OCI-LY3 (cell line): ENCODE results near the gene VPS13D.

Experiments used
- H2AFZ ChIP-seq: fragments of 200-600, 300-600 bp; shearing (Covaris generic); 2 replicates; pipeline ENCODE4 v1.6.0; 2014; ENCODE audit warnings: antibody characterized with exemption, low read depth, low read length
- H3K27ac ChIP-seq: fragments of 200-600, 300-600 bp; sonication (generic); 2 replicates; pipeline ENCODE4 v1.5.1; 2014; ENCODE audit warnings: mild to moderate bottlenecking, low read length, moderate library complexity, mixed read lengths
- H3K27me3 ChIP-seq: fragments of 200-600, 300-600 bp; sonication (generic); 2 replicates; pipeline ENCODE4 v1.6.1; 2014; ENCODE audit warnings: low read depth, low read length, mixed read lengths
- H3K36me3 ChIP-seq: fragments of 200-600, 300-600 bp; sonication (generic); replicated peaks from 2 replicates; pipeline ENCODE3; 2014; ENCODE audit warnings: low read depth, low read length, mixed read lengths
- H3K4me1 ChIP-seq: fragments of 300-600, 200-600 bp; sonication (generic); 2 replicates; pipeline ENCODE4 v1.6.1; 2014; ENCODE audit warnings: low read length, mixed read lengths
- H3K4me2 ChIP-seq: fragments of 200-600, 300-600 bp; sonication (generic); 2 replicates; pipeline ENCODE4 v1.6.1; 2014; ENCODE audit warnings: low read length, mixed read lengths
- H3K4me3 ChIP-seq: fragments of 300-600, 200-600 bp; sonication (generic); 2 replicates; pipeline ENCODE4 v1.5.1; 2014; ENCODE audit warnings: antibody characterized with exemption, mild to moderate bottlenecking, low read length, moderate library complexity
- H3K79me2 ChIP-seq: fragments of 300-600, 200-600 bp; shearing (Covaris generic); 2 replicates; pipeline ENCODE4 v1.6.1; 2014; ENCODE audit warnings: mild to moderate bottlenecking, low read length, mixed read lengths
- H3K9ac ChIP-seq: fragments of 300-600, 200-600 bp; shearing (Covaris generic); 2 replicates; pipeline ENCODE4 v1.6.0; 2014; ENCODE audit warnings: mild to moderate bottlenecking, low read length, moderate library complexity
- H3K9me3 ChIP-seq: fragments of 200-600, 300-600 bp; shearing (Covaris generic); 2 replicates; pipeline ENCODE4 v1.6.1; 2014; ENCODE audit warnings: low read length, mixed read lengths; ENCODE audit not compliant: insufficient read depth
- H4K20me1 ChIP-seq: fragments of 200-600, 300-600 bp; sonication (generic); 2 replicates; pipeline ENCODE4 v1.6.1; 2016; ENCODE audit warnings: low read length, mixed read lengths; ENCODE audit not compliant: insufficient read depth
- EZH2phosphoT487 ChIP-seq: fragments of 200-600 bp; shearing (Covaris generic); IDR thresholded peaks from 2 replicates; pipeline ENCODE4 v1.6.1; 2018; ENCODE audit warnings: antibody characterized with exemption, mixed run types, low read depth
- TF ChIP-seq, protein P1 (sequence below): fragments of 200-600, 300-600 bp; sonication (generic); IDR thresholded peaks from 2 replicates; pipeline ENCODE4 v1.5.1; 2014; ENCODE audit warnings: antibody characterized with exemption, low read length, low read depth

Gene VPS13D

DNA sequence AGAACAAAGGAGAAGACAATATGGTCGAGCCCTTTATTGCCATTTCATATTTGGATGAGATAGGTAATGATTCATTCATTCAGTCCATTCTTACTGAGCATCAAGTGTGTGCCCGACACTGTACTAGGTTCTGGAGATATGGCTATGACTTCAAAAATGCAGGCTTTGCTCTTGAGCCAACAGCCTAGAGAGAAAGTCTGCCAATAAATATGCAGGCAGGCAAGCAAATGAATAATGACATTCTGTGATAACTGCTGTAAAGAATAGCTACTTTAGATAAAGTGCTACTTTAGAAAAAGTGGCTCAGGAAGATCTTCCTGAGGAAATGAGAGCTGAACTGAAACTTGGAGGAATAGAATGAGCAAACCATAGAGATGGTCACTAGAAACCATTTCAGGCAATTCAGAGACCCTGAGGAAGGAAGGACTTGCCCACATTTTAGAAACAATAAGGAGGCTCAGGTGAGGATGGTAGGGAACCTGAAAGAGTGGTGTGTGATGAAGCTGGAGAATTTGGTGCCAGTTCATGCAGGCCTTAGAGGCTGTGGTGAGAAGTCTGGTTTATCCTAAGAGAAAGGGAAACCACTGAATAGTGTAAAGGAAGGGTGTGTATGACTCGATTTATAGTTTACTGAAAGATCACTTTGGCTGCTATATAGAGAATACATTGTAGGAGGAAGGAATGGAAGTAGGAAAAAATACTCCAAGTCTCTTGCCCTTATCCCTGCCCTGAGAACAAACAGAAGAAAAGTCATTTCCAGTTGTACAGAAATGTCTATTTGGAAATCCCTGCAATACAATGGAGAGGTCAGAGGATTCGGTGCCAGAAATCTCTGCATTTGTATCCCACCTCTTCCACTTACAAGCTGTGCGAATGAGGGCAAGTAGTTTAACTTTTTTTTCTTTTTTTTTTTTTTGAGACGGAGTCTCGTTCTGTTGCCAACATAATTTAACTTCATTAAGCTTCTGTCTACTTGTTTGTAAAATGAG lies 167.9 kb downstream of the VPS13D start:
- TF ChIP-seq EZH2phosphoT487 = no peak
- TF ChIP-seq, protein P1, sequence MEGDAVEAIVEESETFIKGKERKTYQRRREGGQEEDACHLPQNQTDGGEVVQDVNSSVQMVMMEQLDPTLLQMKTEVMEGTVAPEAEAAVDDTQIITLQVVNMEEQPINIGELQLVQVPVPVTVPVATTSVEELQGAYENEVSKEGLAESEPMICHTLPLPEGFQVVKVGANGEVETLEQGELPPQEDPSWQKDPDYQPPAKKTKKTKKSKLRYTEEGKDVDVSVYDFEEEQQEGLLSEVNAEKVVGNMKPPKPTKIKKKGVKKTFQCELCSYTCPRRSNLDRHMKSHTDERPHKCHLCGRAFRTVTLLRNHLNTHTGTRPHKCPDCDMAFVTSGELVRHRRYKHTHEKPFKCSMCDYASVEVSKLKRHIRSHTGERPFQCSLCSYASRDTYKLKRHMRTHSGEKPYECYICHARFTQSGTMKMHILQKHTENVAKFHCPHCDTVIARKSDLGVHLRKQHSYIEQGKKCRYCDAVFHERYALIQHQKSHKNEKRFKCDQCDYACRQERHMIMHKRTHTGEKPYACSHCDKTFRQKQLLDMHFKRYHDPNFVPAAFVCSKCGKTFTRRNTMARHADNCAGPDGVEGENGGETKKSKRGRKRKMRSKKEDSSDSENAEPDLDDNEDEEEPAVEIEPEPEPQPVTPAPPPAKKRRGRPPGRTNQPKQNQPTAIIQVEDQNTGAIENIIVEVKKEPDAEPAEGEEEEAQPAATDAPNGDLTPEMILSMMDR = no peak
- H4K20me1 ChIP-seq = no peaks in the 10 kb centered on the region
- no peak overlapping the region for H2AFZ ChIP-seq
- H3K9me3 ChIP-seq = no peaks in the 10 kb centered on the region
- no peak overlapping the region for H3K27ac ChIP-seq
- H3K4me3 ChIP-seq = no peak overlapping the region
- no peaks in the 10 kb centered on the region for H3K36me3 ChIP-seq
- no peak overlapping the region for H3K4me2 ChIP-seq
- no peak overlapping the region for H3K9ac ChIP-seq
- H3K79me2 ChIP-seq = no peaks in the 10 kb centered on the region
- H3K4me1 ChIP-seq = no peaks in the 10 kb centered on the region
- no peaks in the 10 kb centered on the region for H3K27me3 ChIP-seq

DNA sequence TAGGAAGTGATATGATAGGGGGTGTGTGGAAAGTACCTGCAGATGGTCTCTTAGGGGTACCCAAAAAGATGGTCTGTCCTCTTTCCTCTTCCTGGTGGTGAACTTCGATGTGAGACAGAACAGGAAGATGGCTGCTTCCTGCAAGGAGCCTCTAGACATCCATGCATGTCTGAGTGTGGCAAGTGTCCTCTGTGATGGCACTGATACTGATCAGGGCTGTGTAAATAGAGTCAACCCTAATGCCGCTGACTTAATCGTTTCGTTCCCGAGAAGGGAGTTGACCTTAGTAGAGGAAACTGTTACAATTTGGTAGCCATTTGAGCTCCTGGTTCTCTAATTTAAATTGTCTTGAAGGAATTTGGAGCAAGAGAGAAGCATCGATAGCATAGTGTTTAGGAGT lies 168.6 kb downstream of the VPS13D start:
- Histone ChIP-seq H3K4me3 (no peak overlapping the region), H3K4me2 (no peak overlapping the region), H2AFZ (no peak overlapping the region), H3K36me3 (no peaks in the 10 kb centered on the region), H3K9ac (no peak overlapping the region), H3K27ac (no peak overlapping the region), H4K20me1 (no peaks in the 10 kb centered on the region), H3K4me1 (no peaks in the 10 kb centered on the region), H3K27me3 (no peaks in the 10 kb centered on the region), H3K79me2 (no peaks in the 10 kb centered on the region), H3K9me3 (no peaks in the 10 kb centered on the region)
- TF ChIP-seq, protein P1 = no peak

DNA sequence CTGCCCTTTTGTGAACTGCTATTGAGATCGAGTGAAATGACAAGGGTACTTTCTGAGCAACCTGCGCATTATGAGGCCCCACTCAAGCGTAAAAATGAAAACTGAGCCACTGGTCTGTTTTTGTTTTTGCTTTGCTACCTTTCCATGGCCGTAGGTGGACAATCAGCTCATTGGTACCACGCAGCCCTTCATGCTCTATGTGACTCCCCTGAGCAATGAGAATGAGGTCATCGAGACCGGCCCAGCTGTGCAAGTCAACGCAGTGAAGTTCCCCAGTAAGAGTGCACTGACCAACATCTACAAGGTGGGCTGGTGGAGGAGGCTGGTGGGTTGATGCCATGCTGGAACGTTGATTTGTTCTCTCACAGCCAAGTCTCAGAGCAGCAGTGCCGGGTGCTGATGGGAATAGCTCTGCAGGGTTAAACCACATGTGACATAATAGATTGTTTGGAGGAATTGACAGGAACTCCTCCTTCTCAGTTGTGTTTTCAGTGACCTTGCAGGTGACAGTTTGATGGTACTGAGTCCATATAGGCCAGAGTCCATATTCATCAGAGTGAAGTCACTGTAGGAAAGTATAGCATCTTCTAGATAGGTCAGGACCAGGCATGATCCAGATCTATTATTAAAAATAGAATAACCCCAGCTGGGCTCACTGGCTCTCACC lies 170.3 kb downstream of the VPS13D start:
- H3K4me1 ChIP-seq = no peaks in the 10 kb centered on the region
- H3K9ac ChIP-seq = no peak overlapping the region
- H3K4me2 ChIP-seq = no peak overlapping the region
- H3K27me3 ChIP-seq = no peaks in the 10 kb centered on the region
- no peak overlapping the region for H3K4me3 ChIP-seq
- TF ChIP-seq, protein P1 = no peak
- no peak for TF ChIP-seq EZH2phosphoT487
- no peaks in the 10 kb centered on the region for H3K79me2 ChIP-seq
- no peaks in the 10 kb centered on the region for H4K20me1 ChIP-seq
- H2AFZ ChIP-seq = no peak overlapping the region
- H3K36me3 ChIP-seq = no peaks in the 10 kb centered on the region
- H3K9me3 ChIP-seq = no peaks in the 10 kb centered on the region
- H3K27ac ChIP-seq = no peak overlapping the region

DNA sequence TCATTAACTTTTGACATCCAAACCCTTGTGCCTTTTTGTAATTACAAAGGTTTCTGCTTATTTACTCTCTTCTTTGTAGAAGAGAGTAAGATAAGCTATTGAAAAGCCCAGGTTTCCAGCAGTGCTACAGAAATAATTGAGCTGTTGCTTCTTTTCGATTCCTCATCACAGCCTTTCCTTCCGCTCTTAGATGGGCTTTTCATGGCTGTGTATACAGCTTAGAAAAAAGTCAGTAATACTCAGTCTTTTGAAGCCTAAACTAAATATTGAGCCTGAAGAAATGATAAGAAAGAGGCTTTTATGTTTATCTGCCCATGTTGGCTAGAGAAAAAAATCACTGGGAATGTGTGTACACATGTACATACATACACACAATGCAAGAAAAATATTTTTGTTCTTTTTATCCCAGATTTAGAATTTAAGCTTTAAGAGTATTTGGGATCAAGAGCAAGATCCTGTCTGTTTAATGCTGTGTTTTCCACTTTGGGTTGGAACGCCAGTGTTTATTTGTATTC lies 172.4 kb downstream of the VPS13D start:
- Histone ChIP-seq H3K9me3 (no peaks in the 10 kb centered on the region), H3K27ac (no peak overlapping the region), H3K9ac (no peak overlapping the region), H3K79me2 (no peaks in the 10 kb centered on the region), H2AFZ (no peak overlapping the region), H3K4me2 (no peak overlapping the region), H4K20me1 (no peaks in the 10 kb centered on the region), H3K4me1 (no peaks in the 10 kb centered on the region), H3K36me3 (no peaks in the 10 kb centered on the region), H3K4me3 (no peak overlapping the region), H3K27me3 (no peaks in the 10 kb centered on the region)
- TF ChIP-seq, protein P1 = no peak
- TF ChIP-seq EZH2phosphoT487 = no peak
